ENCODE measurements around the gene GCSAM. TPM values are rescaled to one million over a fixed set of nuclear protein-coding genes. Genes with fewer than 3 reads are reported as not detected.

Gene GCSAM
- total RNA-seq, 1 donor from 2014 or later = not detected

GRCh38 chr3:112109322-112109721 is 23.7 kb downstream of the GCSAM start:
- DNase-seq (ENCODE audit: low read depth) = no peak

GRCh38 chr3:112104774-112105173 is 28.3 kb downstream of the GCSAM start:
- DNase-seq (ENCODE audit: low read depth) = no peak

GRCh38 chr3:112101916-112102315 is 31.1 kb downstream of the GCSAM start:
- no peak for DNase-seq (ENCODE audit: low read depth)

- DNase-seq (ENCODE audit: low read depth) = peak; percentile 93
Measured at GRCh38 chr3:112097378-112097777, 35.7 kb downstream of the GCSAM start.

GRCh38 chr3:112096176-112096575 is 36.9 kb downstream of the GCSAM start:
- DNase-seq (ENCODE audit: low read depth) = no peak

- DNase-seq (ENCODE audit: low read depth) = no peak
Measured at GRCh38 chr3:112095731-112096130, 37.3 kb downstream of the GCSAM start.

GRCh38 chr3:112093180-112093522 is 39.9 kb downstream of the GCSAM start:
- no peak for DNase-seq (ENCODE audit: low read depth)

GRCh38 chr3:112092496-112093179 is 40.4 kb downstream of the GCSAM start:
- peak; percentile 62 for DNase-seq (ENCODE audit: low read depth)

GRCh38 chr3:112090887-112091586 is 42.0 kb downstream of the GCSAM start:
- DNase-seq (ENCODE audit: low read depth) = no peak

- peak; percentile 26 for DNase-seq (ENCODE audit: low read depth)
Measured at GRCh38 chr3:112089956-112090886, 42.8 kb downstream of the GCSAM start.

GRCh38 chr3:112088944-112089343 is 44.1 kb downstream of the GCSAM start:
- DNase-seq (ENCODE audit: low read depth) = no peak

GRCh38 chr3:112087746-112088145 is 45.3 kb downstream of the GCSAM start:
- peak; percentile 23 for DNase-seq (ENCODE audit: low read depth)

GRCh38 chr3:112086875-112087524 is 46.0 kb downstream of the GCSAM start:
- peak; percentile 45 for DNase-seq (ENCODE audit: low read depth)

GRCh38 chr3:112086076-112086854 is 46.8 kb downstream of the GCSAM start, which contains the start of gene C3orf52:
Gene C3orf52, plus strand, starts transcription at chr3:112086389. Its CDS starts 19 bp downstream, at chr3:112086408.
- peak; percentile 84 for DNase-seq (ENCODE audit: low read depth)

- DNase-seq (ENCODE audit: low read depth) = no peak
Measured at GRCh38 chr3:112085735-112086075, 47.3 kb downstream of the GCSAM start.

GRCh38 chr3:112084980-112085705 is 47.9 kb downstream of the GCSAM start:
- peak; percentile 47 for DNase-seq (ENCODE audit: low read depth)

GRCh38 chr3:112083239-112083638 is 49.8 kb downstream of the GCSAM start:
- DNase-seq (ENCODE audit: low read depth) = no peak

GRCh38 chr3:112078125-112079083 is 54.6 kb downstream of the GCSAM start:
- no peak for DNase-seq (ENCODE audit: low read depth)

Measured in myocyte (in vitro differentiated cells).